ENCODE data around the gene UBE3B.

UBE3B gene

DNA sequence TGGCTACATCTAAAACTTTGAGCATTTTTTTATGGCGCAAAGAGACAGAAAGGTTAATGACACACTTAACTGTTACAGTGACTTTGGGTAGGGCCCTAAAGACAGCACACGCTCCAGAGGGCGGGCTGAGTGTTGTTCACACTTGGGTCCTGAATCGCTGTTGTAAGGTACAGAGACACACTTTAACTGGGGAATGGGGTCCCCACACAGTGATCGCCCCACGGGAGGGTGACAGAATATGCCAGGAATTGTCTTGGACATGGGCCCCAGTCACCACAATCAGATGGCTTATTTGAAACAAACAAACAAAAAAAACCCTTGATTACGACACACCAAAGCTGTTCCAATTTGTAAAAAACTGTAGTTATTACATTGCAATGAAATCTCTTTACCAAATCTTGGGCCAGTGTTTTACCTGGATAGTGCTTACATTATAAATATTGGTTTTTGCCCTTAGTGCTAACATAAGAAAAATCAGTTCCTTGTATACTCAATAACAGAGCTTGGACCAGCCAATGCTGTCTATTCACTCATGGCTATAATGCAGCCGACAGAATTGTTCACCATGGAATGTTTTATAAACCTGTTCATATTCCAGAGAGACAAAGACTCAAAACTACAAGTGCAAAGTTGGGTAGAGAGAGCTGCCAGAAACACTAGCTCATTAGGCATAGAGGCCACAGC, 28.6 kb upstream of the UBE3B start:
- Histone ChIP-seq H3K4me1 (no peaks in the 10 kb centered on the region), H3K27ac (no peak overlapping the region), H3K9me3 (ENCODE audit: control insufficient read depth, low read length) (no peaks in the 10 kb centered on the region), H3K9ac (no peak overlapping the region), H2AFZ (no peak overlapping the region), H3K79me2 (no peaks in the 10 kb centered on the region), H3K27me3 (ENCODE audit: control insufficient read depth, insufficient read depth, low read length) (no peaks in the 10 kb centered on the region), H3K4me2 (ENCODE audit: low read length) (no peak overlapping the region), H3K36me3 (ENCODE audit: control insufficient read depth, insufficient read depth, low read length) (no peaks in the 10 kb centered on the region), H3K4me3 (ENCODE audit: low read depth, low read length) (no peak overlapping the region)
- TF ChIP-seq, protein P1, sequence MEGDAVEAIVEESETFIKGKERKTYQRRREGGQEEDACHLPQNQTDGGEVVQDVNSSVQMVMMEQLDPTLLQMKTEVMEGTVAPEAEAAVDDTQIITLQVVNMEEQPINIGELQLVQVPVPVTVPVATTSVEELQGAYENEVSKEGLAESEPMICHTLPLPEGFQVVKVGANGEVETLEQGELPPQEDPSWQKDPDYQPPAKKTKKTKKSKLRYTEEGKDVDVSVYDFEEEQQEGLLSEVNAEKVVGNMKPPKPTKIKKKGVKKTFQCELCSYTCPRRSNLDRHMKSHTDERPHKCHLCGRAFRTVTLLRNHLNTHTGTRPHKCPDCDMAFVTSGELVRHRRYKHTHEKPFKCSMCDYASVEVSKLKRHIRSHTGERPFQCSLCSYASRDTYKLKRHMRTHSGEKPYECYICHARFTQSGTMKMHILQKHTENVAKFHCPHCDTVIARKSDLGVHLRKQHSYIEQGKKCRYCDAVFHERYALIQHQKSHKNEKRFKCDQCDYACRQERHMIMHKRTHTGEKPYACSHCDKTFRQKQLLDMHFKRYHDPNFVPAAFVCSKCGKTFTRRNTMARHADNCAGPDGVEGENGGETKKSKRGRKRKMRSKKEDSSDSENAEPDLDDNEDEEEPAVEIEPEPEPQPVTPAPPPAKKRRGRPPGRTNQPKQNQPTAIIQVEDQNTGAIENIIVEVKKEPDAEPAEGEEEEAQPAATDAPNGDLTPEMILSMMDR (IDR thresholded peaks at IDR 0.05), result no peak

DNA sequence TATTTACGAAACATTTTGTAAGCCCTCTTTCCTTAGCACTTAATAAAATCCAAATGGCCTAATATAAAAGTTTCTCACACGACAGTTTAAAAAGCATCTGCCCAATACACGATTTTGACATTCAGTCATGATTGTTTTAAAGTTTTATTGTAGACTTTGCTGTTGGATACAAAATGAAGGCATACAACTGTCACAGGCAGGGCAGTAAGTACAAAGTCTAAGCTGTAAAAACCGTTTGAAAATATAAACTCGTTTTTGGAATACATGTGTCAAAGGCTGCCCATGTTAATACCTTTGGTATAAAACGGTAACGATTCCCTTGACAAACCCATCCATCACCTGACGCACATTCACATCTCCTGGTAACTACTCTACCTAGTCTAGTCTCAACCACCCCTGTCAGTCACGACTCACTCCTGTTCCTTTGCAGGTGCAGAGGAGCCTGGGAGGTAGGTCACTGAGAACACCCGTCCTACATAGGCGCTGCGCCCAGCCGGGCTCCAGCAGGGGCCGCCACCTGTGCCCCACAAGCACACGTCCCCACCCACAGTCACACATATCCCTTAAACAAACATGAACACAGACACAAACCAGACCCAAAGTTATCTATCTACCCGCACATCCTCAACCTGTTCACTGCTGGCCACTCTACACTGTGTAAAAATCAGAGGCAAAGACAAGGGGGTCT, 27.4 kb upstream of the UBE3B start:
- TF ChIP-seq, protein P1 (IDR thresholded peaks at IDR 0.05), result no peak
- H3K4me3 ChIP-seq (ENCODE audit: low read depth, low read length), result no peak overlapping the region
- no peaks in the 10 kb centered on the region for H3K4me1 ChIP-seq
- H3K36me3 ChIP-seq (ENCODE audit: control insufficient read depth, insufficient read depth, low read length), result no peaks in the 10 kb centered on the region
- H3K27ac ChIP-seq, result no peak overlapping the region
- no peak overlapping the region for H2AFZ ChIP-seq
- H3K27me3 ChIP-seq (ENCODE audit: control insufficient read depth, insufficient read depth, low read length), result no peaks in the 10 kb centered on the region
- H3K79me2 ChIP-seq, result no peaks in the 10 kb centered on the region
- no peak overlapping the region for H3K4me2 ChIP-seq (ENCODE audit: low read length)
- H3K9me3 ChIP-seq (ENCODE audit: control insufficient read depth, low read length), result no peaks in the 10 kb centered on the region
- H3K9ac ChIP-seq, result no peak overlapping the region

DNA sequence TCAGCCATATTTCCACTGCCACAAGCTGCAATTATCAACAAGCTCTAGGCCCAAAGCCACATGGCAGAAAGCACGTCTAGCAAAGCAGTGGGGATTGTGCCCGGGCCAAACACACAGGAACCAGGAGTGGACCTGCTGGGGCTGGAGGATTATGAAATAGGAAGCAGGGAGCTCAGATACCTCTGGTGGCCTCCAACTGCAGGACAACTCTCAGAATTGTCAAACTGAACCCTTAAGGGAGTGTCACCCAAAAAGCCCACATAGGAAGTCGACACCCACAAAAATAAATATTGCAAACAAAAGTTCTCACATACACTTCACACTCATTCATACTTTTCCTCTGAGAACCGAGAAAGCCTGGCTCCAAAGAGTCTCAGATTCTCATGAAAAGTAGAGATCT, 26.5 kb upstream of the UBE3B start:
- no peaks in the 10 kb centered on the region for H3K4me1 ChIP-seq
- H3K79me2 ChIP-seq, result no peaks in the 10 kb centered on the region
- TF ChIP-seq, protein P1 (IDR thresholded peaks at IDR 0.05), result no peak
- no peaks in the 10 kb centered on the region for H3K9me3 ChIP-seq (ENCODE audit: control insufficient read depth, low read length)
- no peak overlapping the region for H3K9ac ChIP-seq
- no peak overlapping the region for H3K4me2 ChIP-seq (ENCODE audit: low read length)
- H3K4me3 ChIP-seq (ENCODE audit: low read depth, low read length), result no peak overlapping the region
- H2AFZ ChIP-seq, result no peak overlapping the region
- H3K36me3 ChIP-seq (ENCODE audit: control insufficient read depth, insufficient read depth, low read length), result no peaks in the 10 kb centered on the region
- H3K27ac ChIP-seq, result no peak overlapping the region
- no peaks in the 10 kb centered on the region for H3K27me3 ChIP-seq (ENCODE audit: control insufficient read depth, insufficient read depth, low read length)

DNA sequence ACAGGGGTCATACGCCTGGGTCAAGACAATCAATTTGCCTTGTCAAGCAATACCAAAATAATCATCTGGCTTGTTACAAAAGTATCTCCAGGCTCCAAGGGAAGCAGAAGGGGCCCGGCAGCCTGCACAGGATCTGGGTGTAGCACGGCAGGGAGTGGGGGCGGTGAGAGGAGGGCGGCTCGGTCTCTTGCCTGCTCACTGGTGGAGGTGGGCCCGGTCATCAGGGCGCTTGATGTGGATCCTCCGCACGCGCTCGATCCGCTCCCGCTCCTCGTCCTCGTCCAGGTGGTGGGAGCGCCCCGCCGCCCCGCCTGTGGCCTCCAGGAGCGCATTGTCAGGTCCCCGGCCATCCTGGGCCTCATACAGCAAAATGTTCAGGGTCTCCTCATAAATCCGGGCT, 26.0 kb upstream of the UBE3B start:
- H3K36me3 ChIP-seq (ENCODE audit: control insufficient read depth, insufficient read depth, low read length), result no peaks in the 10 kb centered on the region
- H3K9ac ChIP-seq, result no peak overlapping the region
- H3K4me1 ChIP-seq, result no peaks in the 10 kb centered on the region
- TF ChIP-seq, protein P1 (IDR thresholded peaks at IDR 0.05), result no peak
- H2AFZ ChIP-seq, result no peak overlapping the region
- no peaks in the 10 kb centered on the region for H3K79me2 ChIP-seq
- H3K27me3 ChIP-seq (ENCODE audit: control insufficient read depth, insufficient read depth, low read length), result no peaks in the 10 kb centered on the region
- no peak overlapping the region for H3K4me2 ChIP-seq (ENCODE audit: low read length)
- H3K4me3 ChIP-seq (ENCODE audit: low read depth, low read length), result no peak overlapping the region
- H3K9me3 ChIP-seq (ENCODE audit: control insufficient read depth, low read length), result no peaks in the 10 kb centered on the region
- no peak overlapping the region for H3K27ac ChIP-seq

DNA sequence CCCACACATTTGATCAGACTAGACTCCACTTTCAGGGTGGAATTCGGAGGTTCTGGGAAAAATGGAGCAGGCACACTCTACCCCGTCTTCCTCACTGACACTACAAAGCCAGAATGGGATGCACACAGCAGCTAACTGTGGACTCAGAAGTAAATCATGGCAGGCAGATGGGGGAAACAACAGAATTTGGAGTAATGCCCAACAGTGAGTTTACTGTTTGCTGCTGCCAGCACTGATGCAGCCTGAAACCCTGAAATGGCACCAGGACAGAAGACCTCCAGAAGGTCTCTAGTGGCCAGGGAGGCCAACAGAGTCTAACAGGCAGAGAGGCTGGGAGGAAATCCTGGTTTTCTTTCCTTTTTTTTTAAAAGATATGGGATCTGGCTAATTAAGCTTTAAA, 24.9 kb upstream of the UBE3B start:
- Histone ChIP-seq H3K9ac (no peak overlapping the region), H3K4me1 (no peaks in the 10 kb centered on the region), H3K79me2 (peaks cover 3% of the 10 kb centered on the region), H2AFZ (no peak overlapping the region), H3K9me3 (ENCODE audit: control insufficient read depth, low read length) (no peaks in the 10 kb centered on the region), H3K4me3 (ENCODE audit: low read depth, low read length) (no peak overlapping the region), H3K27me3 (ENCODE audit: control insufficient read depth, insufficient read depth, low read length) (no peaks in the 10 kb centered on the region), H3K36me3 (ENCODE audit: control insufficient read depth, insufficient read depth, low read length) (no peaks in the 10 kb centered on the region), H3K4me2 (ENCODE audit: low read length) (no peak overlapping the region), H3K27ac (no peak overlapping the region)
- TF ChIP-seq, protein P1 (IDR thresholded peaks at IDR 0.05), result no peak
